HL-60 (cell line): ENCODE results near the gene PSMG3.

ENCODE experiments used
- DNase-seq, 2 experiments: peaks; one replicate each; pipeline ENCODE4 v3.0.0-alpha.2; 2010 to 2020; ENCODE audit warnings: low read depth in 1 of 2, low spot score in 1 of 2
- H3K27ac ChIP-seq: fragments of 250-450 bp; sonication (Bioruptor Pico); replicated peaks from 2 replicates; pipeline ENCODE4 v1.5.1; 2020; ENCODE audit warnings: mild to moderate bottlenecking, moderate library complexity
- H3K27me3 ChIP-seq: fragments of 250-450 bp; sonication (Bioruptor Pico); 2 replicates; pipeline ENCODE4 v1.5.1; 2021; ENCODE audit warnings: mild to moderate bottlenecking, moderate library complexity; ENCODE audit not compliant: insufficient read depth, poor library complexity, severe bottlenecking
- H3K4me3 ChIP-seq: replicated peaks from 2 replicates; pipeline ENCODE4 v1.5.1; 2011; ENCODE audit warnings: mild to moderate bottlenecking, control low read depth, low read length; ENCODE audit not compliant: insufficient read depth
- CTCF ChIP-seq: IDR thresholded peaks from one replicate; pipeline ENCODE4 v1.5.1; 2011; ENCODE audit warnings: low read length, control low read depth, inconsistent platforms; ENCODE audit not compliant: insufficient read depth
- GABPA ChIP-seq: IDR thresholded peaks from 2 replicates; pipeline ENCODE4 v1.6.1; 2012; ENCODE audit warnings: low read depth
- POLR2AphosphoS5 ChIP-seq: IDR thresholded peaks from 2 replicates; pipeline ENCODE4 v1.6.1; 2012; ENCODE audit warnings: low read depth
- REST ChIP-seq: IDR thresholded peaks from 2 replicates; pipeline ENCODE4 v1.6.1; 2012; ENCODE audit warnings: low read depth; ENCODE audit not compliant: insufficient replicate concordance
- SPI1 ChIP-seq: IDR thresholded peaks from 2 replicates; pipeline ENCODE4 v1.6.1; 2012; ENCODE audit warnings: low read depth, mild to moderate bottlenecking, borderline replicate concordance

Gene PSMG3

GRCh38 chr7:1586827-1587705 is 17.2 kb upstream of the PSMG3 start:
- Histone ChIP-seq H3K27ac (no peak overlapping the region), H3K27me3 (peaks cover 18% of the 10 kb centered on the region), H3K4me3 (no peak overlapping the region)
- no peak for DNase-seq
- no peak for TF ChIP-seq REST

- Histone ChIP-seq H3K27me3 (peaks cover 10% of the 10 kb centered on the region), H3K27ac (no peak overlapping the region), H3K4me3 (no peak overlapping the region)
- no peak for DNase-seq
- TF ChIP-seq CTCF (no peak), GABPA (no peak), SPI1 (no peak), POLR2AphosphoS5 (no peak), REST (no peak)
Measured at GRCh38 chr7:1586126-1586826, 16.4 kb upstream of the PSMG3 start.

GRCh38 chr7:1585142-1585981 is 15.5 kb upstream of the PSMG3 start:
- DNase-seq = no peak
- Histone ChIP-seq H3K27ac (no peak overlapping the region), H3K4me3 (no peak overlapping the region), H3K27me3 (peaks cover 3% of the 10 kb centered on the region)
- TF ChIP-seq REST (no peak), SPI1 (no peak), POLR2AphosphoS5 (no peak), GABPA (no peak), CTCF (no peak)
